Superior temporal gyrus (tissue), 1 donor: ENCODE results near the gene GPR21.
A peak's percentile ranks its signal among the peaks of the same experiment; 100 is the strongest.

Experiments
- DNase-seq: peaks from one replicate; pipeline ENCODE4 v3.0.0-alpha.2; 2016; ENCODE audit errors: extremely low spot score

The GPR21 gene

DNA sequence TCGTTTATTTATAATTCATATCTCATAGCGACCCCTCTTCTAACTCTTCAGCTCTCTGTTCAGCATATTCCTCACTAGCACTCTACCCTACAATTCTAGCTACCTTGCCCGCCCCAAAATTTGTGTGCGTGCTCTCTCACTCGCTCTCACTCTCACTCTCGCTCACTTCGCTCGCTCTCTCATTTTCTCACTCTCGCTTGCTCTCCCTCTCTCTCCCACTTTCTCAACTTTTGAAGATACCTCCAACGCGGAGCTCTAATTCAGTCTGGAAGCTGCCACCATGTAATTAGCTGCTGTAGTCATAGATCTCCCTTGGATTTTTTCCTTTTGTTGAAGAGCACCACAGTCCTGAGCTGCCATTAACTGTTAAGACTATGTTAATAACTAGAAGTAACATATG is 30.4 kb downstream of the GPR21 start:
- DNase-seq, result no peak

DNA sequence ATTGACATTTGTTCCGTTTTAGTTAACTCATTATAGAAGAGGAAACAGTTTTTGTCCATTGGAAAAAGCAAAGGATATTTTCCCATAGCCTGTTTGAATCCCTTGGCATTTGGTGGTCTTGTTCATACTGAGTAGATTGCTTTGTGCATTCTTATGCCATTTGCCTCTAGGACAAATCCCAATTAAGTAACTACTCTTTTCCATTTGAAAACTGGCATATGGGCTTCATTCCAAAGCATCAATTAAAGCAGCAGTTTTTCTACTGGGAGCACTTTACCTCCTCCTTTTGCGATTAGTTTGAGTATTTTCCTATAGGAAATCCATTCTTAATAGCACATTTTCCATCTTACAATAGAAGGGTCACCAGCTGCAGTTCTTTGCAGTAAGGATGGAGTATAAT is 31.2 kb downstream of the GPR21 start:
- DNase-seq, result no peak

DNA sequence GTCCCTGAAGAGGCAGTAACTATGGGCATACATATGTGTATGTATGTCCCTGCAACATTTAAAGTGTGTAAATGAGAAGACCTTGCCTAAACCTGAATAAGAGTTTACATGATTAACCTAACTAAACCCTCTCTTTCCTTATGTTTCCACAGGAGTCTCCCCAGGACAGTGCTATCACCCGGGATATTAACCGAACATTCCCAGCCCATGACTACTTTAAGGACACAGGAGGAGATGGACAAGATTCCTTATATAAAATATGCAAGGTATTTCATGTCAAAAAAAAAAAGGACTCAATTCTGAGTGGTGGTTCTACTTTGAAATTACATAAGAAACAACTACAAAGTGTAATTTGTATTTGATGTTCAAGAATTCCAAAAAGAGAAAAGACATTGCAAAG is 31.7 kb downstream of the GPR21 start:
- DNase-seq, result no peak

DNA sequence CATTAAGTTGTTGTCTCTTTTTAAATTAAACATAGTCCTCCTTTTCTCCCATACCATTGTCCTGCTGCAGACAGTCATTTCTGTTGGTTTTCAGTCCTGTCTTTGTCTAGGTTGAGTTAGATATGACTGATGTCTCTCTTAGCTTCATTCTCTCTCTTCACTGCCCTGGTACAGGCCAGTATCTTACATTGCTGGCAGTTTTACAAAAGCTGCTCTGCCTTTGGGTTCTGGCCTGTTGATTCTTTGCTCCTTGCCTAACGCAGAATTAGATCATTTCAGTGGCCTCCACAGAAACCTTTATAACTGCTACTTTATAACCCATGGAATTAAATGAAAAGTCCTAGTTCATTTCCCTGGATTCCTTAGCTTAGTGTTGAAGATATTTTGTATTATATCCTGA is 33.7 kb downstream of the GPR21 start:
- no peak for DNase-seq

DNA sequence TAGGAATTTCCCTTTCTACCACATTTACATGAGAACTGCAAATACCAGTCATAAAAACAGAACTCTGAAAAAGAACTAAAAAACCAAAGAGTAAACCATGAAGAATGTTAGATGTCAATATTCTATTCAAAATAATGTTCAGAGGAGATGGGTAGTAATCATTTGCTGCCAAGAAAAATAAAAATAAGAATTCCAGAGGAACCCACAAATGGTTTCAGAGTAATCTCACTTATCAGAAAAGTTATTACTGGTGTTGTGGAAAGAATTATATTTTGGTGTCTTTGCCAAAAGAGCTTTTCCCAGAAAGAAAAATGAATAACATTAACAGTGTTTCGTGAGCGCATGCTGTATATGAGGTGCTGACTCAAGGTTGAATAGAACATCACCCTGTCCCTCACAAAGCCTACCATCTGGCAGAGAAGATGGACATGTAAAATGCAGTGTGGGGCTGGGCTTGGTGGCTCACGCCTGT is 35.6 kb downstream of the GPR21 start:
- no peak for DNase-seq

DNA sequence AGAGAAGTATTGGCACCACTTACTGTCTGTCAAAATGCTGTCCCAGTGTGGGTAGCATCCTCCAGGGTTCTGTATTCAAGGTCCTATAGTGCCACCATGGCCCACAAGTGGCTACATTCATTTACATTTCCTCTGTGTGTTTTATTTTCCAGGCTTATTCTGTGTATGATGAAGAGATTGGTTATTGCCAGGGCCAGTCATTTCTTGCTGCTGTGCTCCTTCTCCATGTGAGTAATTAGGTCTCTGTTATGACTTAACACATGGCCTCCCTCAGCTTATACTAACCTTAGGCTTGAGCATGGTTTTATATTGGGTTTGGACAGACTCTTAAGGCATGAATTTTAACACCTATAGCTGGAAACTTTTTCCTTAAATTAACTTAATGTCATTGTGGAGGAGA is 36.7 kb downstream of the GPR21 start:
- no peak for DNase-seq

DNA sequence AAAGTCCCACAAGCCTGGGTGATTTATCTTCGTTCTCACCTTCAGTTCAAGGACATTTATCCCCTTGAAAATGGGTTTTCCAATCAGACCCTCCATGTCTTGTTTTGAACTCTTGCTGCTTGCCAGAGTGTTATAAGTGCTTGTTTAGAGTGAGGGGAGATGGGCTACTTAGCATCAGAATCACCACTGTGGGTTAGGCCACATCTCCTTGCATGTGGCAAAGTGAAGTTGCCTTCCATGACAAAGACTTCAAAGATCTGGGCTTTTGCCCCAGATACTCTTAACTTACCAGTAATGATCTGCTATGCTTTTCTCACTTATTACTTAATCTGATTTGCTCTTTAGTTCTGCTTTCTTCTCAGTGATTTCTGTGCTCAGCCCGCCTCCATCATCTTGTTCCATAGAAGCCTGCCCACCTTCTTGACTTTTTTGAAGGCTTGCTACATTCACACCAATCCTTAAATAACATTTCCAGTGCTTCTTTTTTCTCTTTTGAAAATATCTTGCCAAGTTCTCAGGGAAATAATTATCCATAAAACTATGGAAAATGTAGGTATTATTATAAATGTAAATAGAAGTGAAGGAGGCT is 39.0 kb downstream of the GPR21 start:
- no peak for DNase-seq

DNA sequence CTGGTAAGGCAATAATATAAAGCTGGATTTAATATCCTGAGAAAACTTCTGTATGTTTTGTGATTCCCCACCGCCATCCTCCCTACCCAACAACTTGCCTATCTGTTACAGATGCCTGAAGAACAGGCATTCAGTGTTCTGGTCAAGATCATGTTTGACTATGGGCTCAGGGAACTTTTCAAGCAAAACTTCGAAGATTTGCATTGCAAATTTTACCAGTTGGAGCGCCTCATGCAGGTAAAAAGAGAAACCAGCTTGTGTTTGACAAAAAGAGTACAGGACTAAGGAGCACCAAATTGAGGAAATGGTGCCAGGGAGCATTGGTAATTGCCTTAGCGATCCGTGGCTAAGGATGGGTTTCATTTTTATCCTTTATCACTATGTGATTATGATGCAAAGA is 40.0 kb downstream of the GPR21 start:
- DNase-seq, result no peak

DNA sequence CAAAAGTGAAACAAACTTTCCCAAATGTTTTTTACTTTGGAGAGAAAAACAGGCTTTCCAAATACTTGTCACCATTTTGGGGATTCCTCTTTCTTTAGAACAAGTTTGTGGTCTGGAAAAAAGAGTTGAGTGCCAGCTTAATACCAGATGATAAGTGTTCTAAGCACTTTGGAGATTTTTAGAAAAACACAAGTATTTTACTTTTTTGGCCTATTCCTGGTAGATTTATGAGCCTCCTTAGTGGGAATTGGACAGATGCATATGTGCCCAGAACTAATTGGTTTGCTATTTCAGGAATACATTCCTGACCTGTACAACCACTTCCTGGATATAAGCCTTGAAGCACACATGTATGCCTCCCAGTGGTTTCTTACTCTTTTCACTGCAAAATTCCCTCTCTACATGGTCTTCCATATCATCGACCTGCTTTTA is 40.5 kb downstream of the GPR21 start:
- DNase-seq, result no peak

DNA sequence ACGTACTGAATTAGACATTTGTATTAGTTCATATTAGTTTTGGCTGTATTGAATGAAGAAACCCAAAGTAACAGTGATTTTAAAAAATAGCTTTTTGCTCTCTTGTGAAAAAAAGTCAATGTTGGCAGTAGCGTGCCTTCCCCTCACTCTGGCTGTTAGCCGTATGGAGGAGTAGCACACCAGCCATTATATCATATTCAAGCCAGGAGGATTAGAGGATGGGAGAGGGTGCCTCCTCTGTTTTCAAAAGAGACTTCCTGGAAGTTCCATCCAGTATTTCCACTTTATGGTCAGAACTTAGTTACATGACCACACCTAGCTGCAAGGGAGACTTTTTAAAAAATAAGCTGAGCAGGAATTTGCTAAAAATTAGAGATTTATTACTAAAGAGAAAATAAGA is 41.2 kb downstream of the GPR21 start:
- DNase-seq, result no peak

DNA sequence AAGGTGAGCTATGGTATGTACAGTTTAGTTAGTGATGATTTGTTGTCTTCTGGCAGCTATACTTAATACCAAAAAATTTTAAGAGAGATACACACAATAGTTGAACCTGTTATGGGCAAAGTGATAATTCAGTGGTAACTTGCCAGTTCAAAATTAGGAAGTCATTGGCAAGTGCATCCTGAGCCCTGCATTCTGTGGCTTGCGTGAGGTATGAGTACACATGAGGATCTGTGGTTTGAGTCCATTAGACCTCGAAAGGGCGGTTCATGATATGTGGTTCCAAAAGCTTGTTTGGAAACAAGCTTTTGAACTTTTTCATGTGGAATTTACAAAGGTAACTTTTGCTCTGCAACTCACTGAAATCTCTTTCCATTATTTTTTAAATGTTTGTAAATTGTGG is 47.0 kb downstream of the GPR21 start:
- no peak for DNase-seq

DNA sequence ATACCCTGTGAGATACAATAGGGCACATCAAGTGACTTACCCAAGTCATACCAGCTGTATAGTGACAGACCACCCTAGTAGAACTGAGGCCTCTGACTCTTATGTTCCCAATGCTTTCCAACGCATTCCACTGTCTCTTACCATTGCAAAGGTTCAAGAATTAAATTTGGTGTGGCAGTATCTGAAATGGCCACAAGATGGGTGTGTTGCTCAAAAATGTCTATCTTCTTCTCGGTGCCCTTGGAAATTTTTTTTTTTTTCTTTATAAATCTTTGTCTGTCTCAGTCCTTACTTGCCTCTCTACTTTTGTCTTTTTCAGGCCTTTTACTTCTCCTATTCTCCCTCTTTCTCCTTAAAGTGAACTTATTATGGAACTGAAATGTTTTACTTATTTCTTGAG is 48.4 kb downstream of the GPR21 start:
- DNase-seq, result peak; percentile 75

DNA sequence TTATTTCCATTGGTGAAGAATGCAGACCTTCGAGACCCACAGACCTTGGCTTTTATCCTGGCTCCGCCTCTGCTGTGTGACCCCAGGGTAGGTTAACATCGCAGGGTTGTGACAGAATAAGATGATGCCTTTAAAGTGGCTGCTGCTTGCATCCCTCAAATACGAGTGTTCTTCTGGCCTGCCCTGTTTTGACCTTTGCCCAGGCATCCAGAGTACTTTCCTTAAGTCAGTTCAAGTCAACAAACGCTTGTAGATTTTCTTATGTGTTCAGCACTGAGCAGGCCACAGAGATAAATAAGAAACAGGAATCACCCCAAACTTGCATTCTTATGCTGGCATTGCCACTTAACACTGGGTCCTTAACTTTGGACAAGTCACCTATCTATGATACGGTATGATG is 50.2 kb downstream of the GPR21 start:
- no peak for DNase-seq

DNA sequence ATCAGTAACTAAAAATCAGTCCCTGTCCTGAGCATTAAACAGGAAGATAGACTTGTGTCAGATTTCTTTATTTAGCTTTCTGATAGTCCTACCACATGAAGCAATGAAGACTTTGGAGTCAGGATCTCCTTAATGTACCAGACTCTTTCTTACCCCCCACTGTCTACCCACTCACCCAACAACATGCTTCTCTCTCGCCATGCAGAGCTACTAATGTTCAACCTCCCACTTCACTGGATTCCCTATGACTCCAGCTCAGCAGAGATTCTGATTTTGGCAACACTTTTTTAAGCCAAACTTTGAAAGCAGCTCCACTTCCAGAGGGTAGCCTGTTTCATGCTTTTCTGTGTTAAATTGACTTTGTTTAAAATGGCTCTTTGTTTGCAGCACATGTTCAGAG is 50.8 kb downstream of the GPR21 start:
- peak; percentile 13 for DNase-seq
